Right ventricle myocardium superior (tissue), 1 donor: ENCODE measurements around the gene APH1A. TPM values are rescaled to one million over a fixed set of nuclear protein-coding genes. Genes with fewer than 3 reads are reported as not detected.

Source experiments
- total RNA-seq: library from RNA; stranded (reverse); fragmentation: NEBNext Ultra II Directional; extraction: Animal tissue kit (Norgen Biotek cat#: 25700); gene quantifications from one replicate; pipeline ENCODE4 v1.2.1, GENCODE V29; 2021
- donor health status: DM: no; HTN: yes; CAD: no; lungs with severe emphysema.

The APH1A gene
- total RNA-seq, 1 donor from 2014 or later: 53.6 TPM

Other genes starting within 250 kb of the APH1A start
- gene VPS45, start 201.2 kb downstream of the APH1A start, total RNA-seq: 48.9 TPM
- gene PLEKHO1, start 119.1 kb downstream of the APH1A start, total RNA-seq: 45.9 TPM
- 24.9 TPM for gene ANP32E, start 32.9 kb downstream of the APH1A start, total RNA-seq
- gene CA14, start 11.2 kb downstream of the APH1A start, total RNA-seq: 14.0 TPM
- gene C1orf54, start 3.8 kb upstream of the APH1A start, total RNA-seq: 8.8 TPM
- gene CIART, start 13.5 kb upstream of the APH1A start, total RNA-seq: 11.8 TPM
- gene MRPS21, start 24.8 kb upstream of the APH1A start, total RNA-seq: 71.2 TPM
- gene PRPF3, start 52.5 kb upstream of the APH1A start, total RNA-seq: 18.0 TPM
- 20.8 TPM for gene RPRD2, start 95.1 kb upstream of the APH1A start, total RNA-seq
- gene TARS2, start 218.4 kb upstream of the APH1A start, total RNA-seq: 28.0 TPM
- 16.7 TPM for gene ECM1, start 239.1 kb upstream of the APH1A start, total RNA-seq
- gene FALEC, start 246.7 kb upstream of the APH1A start, total RNA-seq: not detected